GM21390 (cell line): ENCODE measurements around the gene DAPK3.
"Not testable (repeated sequence)": the region's sequence is repeated elsewhere in the genome, so short reads cannot be mapped to it uniquely, and the experiment has no call there.

Experiments
- ATAC-seq: cut with Tn5 transposase; IDR thresholded peaks from one replicate; pipeline ENCODE4 v1.9.1; 2021; ENCODE audit not compliant: unreplicated experiment

Gene DAPK3

DNA sequence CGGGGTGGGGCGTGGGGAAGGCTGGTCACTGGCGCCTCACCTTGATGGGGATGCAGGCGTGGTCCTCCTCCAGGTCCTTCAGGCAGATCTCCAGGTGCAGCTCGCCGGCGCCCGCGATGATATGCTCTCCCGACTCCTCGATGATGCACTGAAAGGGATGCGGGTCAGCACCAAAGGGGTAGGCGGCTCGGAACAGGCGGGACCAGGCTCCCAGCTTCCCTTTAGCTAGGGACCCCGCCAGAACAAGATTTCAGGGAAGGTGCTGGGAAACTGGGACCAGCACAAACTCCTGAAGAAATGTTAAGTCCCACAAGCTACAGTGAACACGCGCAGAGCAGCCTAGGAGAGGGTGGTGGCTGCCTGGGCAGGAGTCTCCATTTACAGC, 8.4 kb upstream of the DAPK3 start:
- no peak for ATAC-seq

DNA sequence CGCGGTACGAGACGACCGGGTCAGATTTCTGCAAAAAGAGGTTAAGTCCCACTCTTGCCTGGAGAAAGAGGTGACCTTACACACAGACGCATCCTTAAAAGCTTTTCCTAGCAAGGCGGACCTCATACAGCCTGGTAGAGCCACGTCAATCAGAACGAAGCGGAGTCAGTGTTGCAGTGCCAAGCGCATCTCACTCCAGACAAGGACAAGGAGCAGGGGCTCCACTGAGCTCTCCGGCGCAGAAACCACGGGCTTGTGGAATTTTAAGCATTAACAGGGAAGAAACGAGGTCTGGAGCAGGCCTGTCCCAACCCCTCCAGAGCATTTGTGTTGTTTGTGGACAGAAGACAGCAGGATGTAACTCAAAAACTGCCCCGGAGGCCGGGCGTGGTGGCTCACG, 7.2 kb upstream of the DAPK3 start:
- no peak for ATAC-seq

DNA sequence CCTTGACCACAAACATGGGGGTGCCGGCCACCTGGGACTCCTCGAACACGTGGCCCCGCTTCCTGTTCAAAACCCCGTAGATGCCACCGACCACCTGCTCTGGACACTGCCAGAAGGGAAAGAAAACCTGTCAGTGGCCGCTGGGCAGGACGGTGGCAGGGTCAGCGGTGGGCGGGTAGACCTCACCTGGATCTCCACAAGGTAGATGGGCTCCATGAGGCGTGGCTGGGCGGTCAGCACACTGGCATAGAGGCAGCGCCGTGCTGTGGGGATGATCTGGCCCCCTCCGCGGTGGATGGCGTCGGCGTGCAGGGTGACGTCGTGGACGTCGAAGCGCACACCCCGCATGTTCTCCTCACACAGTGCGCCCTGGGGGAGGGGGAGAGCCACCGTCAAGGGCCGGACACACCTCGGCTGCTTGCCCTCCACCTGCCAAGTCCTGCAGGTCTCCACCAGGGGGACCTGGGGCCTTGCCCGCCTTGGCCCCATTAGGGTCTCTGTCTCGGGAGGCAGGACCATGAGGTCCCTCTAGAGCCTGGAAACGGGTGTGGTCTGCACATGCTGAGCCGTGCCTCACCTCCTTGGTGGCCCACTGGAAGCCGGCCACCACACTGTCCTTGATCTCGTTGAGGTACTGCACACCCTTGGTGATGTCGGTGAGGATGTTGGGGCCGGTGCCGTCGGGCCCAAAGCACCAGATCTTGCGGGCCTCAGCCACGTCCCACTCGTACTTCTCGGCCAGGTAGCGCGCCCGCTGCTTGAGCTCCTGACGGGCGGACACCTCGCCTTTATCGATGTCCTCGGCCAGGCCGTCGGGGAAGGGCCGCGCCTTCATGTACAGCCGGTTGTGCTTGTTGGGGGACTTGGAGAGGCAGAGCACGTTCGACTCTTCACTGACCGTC, 6.6 kb upstream of the DAPK3 start:
- no peak for ATAC-seq

DNA sequence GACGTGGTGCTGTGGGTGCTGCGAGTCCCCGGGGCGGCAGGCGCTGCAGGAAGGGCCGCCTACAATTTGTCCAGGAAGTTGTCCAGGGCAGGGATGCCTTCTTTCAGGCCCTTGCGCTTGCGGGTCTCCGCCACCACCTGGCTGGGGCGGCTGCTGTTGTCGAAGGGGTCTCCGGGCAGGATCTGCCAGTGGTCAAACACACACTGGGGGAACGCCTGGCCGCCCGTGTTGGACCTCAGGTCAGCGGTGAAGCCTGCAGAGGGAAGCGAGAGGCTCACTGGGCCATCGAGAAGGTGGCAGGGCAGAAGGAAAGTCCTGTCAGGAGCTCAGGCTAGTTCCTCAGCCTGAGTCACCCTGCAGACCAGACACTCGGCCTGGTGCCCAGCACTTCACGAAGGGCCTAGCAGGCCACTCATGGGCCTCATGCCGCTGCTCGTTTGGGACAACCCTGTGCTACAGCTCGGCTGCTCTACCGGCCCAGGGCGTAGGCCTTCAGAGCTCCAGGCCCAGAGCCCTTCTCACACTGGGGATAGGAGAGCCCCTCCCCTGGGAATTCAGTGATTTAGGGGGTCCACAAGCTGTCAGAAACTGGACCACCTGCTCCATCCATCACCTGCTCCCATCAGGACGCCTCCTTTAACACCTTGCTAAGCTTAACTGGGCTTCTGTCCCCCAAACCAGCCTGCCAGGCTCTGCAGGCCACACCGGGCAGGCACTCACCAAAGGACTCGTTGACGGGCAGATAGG, 5.8 kb upstream of the DAPK3 start:
- ATAC-seq, result no peak

DNA sequence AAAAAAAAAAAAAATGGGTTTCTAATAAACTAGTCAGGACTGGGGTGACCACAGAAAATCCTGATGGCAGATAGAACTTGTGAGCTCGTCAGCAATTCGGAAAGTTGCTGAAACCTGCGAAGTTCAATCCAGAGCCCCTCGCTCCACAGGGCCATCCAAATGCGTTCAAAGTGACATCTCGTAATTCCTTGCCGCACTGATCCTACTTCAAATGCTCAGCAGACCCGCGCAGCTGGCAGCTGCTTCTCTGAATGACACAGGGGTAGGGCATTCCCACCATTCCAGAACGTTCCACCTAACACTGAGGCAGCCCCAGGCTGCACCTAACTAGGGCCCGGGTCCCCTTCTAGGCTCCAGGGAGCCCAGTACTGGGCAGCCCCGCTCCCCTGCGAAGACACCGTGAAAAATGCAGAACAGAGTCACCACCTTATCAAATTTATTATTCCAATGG, 4.8 kb upstream of the DAPK3 start:
- ATAC-seq, result no peak

DNA sequence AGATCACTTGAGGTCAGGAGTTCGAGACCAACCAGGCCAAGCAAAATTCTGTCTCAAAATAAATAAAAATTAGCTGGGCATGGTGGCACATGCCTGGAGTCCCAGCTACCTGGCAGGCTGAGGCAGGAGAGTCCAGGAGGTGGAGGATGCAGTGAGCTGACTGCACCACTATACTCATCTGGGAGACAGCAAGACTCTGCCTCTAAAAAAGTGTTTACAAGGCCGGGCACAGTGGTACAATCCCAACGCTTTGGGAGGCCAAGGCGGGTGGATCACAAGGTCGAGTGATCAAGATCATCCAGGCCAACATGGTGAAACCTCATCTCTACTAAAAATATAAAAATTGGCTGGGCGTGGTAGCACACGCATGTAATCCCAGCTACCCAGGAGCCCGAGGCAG, 4.2 kb upstream of the DAPK3 start:
- ATAC-seq, result no peak

DNA sequence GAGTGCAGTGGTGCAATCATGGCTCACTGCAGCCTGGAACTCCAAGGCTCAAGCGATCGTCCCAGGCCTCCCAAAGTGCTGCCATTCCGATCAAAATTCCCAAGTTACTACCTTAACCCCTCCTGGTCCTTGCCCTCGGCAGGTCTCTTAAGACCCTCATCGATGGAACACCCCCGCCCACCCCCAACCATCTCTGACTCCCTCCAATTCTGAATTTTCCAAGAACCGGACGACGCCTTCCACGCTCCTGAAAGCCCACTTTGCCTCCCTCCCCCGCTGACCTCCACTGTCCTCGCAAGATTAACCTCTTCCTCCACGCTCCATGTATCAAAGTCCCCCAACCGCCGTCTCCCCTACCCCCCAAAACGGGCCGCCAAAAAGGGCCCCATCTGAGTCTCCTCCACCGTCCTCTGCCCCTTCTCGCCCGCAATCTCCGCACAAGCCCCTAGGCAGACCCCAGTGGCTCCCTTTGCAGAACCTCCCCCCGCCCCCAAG, 539 bp downstream of the DAPK3 start:
- ATAC-seq, result no peak

DNA sequence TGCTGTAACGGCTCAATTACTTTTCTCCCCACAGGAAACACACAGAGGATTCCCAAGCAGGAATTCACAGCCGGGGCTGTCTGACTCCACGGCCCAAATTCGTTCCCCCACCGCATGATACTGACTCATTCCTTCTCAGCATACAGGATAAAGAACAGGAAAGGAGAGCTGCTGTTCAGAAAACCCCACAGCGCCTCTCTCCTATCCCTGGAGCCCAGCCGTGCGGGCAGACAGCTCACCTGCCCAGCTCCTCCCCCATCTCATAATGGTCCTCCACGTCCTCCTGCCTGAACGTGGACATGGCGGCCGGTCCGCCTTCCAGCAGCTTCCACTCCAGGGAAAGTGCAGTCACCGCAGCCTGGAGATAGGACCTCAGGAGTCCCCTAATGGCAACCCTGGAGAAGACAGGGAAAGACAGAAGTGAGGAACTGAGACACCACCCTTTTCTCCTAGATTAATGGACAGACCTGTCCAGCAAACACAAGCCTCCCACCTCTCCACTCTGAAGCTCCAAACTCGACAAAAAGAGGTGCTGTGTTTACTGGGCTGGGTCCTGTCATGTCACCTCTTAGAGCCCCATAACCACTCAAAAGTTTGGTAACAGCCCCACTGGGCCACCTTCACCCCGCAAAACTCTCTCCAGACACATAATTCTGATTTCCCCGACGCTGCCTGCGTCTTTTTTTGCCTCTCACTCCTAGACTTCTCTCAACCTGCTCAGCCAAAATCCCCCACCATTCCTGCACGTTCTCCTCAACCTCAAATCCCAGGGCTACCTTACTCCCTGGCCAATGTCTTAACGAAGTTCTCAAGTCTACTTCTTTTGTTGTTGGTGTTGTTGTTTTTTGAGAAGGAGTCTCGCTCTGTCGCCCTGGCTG, 1.2 kb downstream of the DAPK3 start:
- no peak for ATAC-seq

DNA sequence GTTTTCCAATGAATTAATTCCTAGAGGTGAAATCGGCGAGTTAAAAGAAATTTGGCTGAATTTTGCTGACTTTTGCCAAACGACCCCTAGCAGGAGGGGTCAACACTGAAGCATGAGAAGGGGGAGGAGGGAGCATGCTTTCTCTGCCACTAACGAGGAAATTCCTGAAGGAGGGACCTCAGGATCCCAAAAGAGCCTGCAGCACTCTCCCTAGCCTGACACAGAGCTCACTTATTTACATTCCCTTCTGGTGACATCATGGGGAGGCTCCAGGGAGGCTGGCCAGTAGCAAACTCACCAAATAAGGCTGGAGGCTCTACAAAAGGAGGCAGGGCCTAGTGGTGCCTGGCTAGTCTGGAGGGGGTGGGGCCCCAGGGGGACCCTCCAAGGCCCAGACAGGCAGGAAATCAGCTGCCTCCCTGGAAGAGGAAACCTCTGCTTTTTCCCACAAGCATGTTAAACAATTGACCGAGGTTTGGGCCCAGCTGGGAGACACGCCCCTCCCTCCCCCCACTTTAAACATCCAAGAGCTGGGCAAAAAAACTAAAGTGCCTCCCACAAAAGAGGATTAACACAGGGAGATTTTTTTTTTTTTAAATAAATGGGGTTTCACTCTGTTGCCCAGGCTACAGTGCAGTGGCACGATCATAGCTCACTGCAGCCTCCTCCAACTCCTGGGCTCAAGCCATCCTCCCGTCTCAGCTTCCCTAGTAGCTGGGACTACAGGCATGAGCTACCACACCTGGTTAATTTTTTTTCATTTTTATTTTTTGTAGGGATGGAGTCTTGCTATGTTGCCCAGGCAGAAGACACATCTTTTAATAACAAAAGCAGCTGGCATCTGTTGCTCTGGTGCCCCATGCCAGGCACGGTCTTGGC, 2.1 kb downstream of the DAPK3 start:
- no peak for ATAC-seq

DNA sequence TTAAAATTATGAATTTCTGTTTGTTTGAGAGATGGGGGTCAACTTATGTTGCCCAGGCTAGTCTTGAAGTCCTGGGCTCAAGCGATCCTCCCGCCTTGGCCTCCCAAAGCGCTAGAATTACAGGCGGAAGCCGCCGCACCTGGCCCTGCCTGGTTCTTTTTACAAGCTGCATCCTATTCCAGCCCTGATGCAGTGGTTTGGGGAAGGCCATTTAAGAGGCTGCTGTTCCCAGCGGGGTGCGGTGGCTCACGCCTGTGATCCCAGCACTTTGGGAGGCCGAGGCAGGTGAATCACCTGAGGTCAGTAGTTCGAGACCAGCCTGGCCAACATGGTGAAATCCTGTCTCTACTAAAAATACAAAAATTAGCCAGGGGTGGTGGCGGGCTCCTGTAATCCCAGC, 2.9 kb downstream of the DAPK3 start:
- not testable (repeated sequence) for ATAC-seq

DNA sequence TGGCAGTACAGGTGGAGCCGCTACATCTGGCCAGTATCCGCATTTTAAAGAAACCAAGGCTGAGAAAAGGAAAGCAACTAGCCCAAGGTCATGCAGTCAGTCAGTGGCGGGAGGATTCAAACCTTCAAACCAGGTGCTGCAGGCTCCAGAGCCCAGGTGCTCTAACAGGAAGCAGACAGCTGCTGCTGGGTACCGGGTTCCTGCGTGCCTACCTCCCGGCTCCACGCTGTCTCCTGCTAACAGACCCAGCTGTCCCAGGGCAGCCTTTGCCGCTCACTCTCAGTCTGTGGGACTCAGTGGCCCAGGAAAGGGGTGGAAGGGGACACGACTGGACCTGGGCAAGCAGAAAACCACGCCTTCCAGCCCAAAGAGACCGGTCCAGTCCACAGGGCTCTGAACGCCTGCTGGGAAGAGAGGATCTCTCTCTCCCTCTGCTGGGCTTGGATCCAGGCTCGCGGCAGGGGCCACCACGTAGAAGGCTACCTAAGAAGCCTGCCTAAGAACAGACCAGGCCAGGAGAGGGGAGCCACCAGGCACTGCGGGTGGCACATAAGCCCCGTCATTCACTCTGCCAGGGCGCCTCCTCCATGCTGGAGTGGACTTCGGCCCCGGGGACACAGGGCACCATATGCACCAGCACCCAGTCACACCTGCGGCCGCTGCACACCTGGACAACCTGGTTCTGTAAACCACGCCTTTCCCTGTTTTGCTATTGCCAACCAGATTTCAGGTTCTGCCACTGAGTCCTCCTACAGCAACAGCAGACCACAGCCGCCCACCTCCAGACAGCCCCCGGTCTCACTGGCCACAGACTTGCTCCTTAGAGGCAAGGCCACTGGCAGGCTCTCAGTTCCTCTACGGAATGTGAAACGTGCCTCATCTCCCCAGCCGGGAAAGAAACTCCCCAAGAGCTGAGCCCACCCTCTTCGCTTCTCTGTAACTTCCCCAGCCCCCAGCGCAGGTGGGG, 4.6 kb downstream of the DAPK3 start:
- ATAC-seq, result no peak

DNA sequence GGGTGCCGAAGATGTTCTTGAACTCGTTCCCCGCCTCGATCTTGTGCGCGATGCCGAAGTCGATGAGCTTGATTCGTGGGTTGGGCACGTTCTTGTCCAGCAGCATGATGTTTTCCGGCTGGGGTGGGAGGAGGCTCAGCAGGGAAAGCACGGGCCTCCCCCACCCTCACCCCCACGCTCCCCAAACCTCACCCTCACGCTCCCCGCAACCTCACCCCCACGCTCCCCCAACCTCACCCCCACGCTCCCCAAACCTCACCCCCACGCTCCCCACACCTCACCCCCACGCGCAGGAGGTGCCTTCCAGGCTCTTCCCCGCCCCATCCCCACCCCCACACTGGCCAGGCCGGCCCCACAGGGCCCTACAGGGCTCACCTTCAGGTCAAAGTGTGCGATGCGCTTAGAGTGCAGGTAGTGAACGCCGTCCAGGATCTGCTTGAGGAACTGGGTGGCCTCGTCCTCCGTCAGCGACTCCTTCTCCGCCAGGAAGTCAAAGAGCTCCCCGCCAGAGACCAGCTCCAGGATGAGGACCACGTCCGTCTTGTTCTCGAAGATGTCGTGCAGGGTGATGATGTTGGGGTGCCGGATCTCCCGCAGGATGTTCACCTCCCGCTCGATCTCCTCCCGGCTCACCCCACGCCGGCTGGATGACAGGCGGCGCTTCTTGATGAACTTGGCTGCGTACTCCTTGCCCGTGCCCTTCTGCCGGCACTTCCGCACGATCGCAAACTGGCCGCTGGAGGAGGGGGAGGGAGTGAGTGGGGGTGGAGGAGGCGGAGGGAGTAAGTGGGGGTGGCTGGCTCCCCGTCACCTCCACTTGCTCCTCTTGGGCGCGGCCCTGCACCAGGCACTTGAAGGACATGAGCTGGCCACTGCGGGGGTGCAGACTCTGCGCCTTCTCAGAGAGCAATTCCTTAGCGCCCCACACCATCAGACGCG, 6.4 kb downstream of the DAPK3 start:
- ATAC-seq, result no peak

DNA sequence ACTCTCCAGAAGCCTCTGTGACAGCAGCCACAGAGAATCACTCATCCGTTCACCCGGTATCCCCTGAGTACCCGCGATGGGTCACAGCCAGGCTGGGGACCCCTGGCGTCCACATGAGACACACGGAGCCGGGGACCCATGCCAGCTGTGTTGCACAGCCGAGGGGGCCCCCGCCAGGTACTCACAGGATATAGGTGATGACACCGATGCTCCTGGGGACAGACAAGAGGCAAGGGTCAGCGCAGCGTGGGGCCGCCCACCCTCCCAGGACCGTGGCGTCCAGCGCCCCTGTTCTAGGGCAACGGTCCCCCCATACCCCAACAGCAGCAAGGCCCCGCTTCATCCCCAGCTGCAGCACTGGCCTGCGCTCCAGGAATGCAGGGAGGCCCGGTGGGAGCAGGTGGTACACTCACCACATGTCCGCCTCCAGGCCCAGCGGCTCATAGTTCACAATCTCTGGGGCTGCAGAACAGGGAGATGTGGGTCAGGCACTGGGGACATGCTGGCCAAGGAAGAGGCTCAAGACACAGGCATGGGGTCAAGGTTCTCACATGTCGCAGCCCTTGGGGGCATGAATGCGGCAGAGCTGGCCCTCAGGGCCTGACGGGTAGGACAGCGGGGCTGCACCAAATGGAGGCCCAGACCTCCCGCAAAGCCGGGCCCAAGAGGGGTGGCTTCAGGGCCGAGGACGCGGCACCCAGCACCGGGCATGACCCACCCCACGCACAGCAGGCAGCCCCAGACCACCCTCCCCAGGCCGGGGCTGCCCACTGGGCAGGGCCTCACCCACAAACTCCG, 7.2 kb downstream of the DAPK3 start:
- ATAC-seq, result no peak

DNA sequence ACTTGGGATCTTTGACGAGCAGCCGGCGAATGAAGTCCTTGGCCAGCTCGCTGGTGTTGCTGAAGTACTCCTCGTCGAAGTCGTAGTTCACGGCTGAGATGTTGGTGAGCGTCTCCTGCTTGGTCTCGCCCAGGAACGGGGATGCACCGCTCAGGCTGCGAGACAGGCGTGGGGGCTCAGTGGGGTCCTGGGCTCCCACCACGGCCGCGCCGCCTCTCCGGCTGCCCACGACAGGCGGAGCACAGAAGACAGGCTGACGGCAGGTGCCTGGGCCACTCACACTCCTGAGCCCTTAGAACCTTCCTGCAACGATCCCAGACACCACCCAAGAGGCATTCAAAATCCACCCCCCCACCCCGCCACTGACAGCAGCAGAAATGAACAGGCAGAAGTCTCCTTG, 9.9 kb downstream of the DAPK3 start:
- no peak for ATAC-seq

DNA sequence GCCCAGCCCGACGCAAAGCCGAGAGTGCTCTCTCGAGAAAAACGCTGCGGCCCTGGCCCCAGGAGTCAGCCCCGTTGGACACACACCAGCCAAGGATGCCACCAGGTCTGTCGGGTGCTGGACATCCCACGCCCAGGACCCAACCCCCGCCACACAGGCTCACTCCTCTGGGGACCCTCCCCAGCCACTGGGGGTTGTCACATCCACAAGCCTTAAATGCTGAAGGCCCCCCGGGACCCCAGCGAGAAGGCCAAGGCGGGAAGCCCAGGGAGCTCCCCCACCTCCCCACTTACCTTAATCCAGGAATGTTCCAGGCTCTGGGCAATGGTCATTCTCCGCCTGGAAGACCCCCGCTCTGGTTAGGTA, 11.2 kb downstream of the DAPK3 start:
- no peak for ATAC-seq

DNA sequence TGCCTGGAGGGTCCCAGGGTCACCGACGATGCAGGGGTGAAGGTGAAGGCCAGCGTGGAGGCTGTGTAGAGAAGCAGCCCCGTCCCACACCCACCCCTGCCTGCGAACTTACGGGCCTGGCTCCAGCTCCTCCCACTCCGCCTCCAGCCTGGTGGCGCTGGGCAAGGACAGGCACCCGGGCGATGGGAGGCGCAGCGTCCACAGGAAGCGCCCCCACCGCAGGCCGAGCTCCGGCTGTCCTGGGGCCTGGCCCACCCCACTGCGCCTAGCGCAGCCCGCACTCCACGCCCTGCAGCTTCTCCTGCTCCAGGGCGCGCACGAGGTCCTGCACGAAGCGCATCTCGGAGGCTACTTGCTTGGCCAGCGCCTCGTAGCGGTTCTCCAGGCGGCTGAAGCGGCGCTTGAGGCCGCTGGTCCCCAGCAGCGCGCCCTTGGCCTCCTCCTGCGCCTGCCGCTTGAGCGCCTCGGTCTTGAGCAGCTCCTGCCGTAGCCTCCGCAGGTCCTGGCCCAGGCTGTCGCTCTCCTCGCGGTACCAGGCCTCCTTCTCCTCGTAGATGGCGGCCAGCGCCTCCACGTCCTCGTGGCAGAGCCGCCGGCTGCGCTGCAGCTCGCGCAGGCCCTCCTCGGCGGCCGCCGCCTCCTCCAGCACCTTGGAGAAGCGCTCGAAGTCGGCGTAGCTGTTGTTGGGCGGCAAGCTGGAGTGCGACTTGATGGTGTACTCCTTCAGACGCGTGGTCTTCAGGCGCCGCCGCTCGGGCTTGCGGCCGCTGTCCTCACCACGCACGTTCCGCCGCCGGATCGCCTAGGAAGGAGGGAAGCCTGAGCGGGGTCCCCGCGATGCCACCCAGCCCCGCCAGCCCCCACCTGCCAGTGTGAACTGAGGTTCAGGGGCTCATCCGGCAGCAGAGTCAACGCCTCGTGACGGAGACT, 11.8 kb downstream of the DAPK3 start:
- no peak for ATAC-seq
